HT1080 (cell line): Measurements from ENCODE around the gene VAT1. TPM values are rescaled to one million over a fixed set of nuclear protein-coding genes. Genes with fewer than 3 reads are reported as not detected.
A peak's percentile ranks its signal among the peaks of the same experiment; 100 is the strongest.
"Not testable (repeated sequence)": the region's sequence is repeated elsewhere in the genome, so short reads cannot be mapped to it uniquely, and the experiment has no call there.

Experiments used
- DNase-seq: peaks from one replicate; pipeline ENCODE4 v3.0.0-alpha.2; 2015; ENCODE audit warnings: low read depth
- polyA plus RNA-seq, 2 experiments: library from polyadenylated mRNA; depleted of rRNA; stranded (reverse); fragments of >200 nt; gene quantifications; 2 replicates each; pipeline ENCODE4 v1.2.3, GENCODE V29; 2015
- total RNA-seq: library from RNA; depleted of rRNA; stranded (reverse); fragments of >200 nt; shearing (Covaris generic); gene quantifications from 2 replicates; pipeline ENCODE4 v1.2.3, GENCODE V29; 2014; rRNA removed

VAT1 gene
- 52.6 and 54.0 TPM in 2 replicates for total RNA-seq
- 51.3 and 58.5 TPM in 2 replicates for polyA plus RNA-seq (2015; cell fraction: cytosol; rRNA removed)
- 44.3 and 46.9 TPM in 2 replicates for polyA plus RNA-seq (2015; cell fraction: nucleus; rRNA removed)

DNA sequence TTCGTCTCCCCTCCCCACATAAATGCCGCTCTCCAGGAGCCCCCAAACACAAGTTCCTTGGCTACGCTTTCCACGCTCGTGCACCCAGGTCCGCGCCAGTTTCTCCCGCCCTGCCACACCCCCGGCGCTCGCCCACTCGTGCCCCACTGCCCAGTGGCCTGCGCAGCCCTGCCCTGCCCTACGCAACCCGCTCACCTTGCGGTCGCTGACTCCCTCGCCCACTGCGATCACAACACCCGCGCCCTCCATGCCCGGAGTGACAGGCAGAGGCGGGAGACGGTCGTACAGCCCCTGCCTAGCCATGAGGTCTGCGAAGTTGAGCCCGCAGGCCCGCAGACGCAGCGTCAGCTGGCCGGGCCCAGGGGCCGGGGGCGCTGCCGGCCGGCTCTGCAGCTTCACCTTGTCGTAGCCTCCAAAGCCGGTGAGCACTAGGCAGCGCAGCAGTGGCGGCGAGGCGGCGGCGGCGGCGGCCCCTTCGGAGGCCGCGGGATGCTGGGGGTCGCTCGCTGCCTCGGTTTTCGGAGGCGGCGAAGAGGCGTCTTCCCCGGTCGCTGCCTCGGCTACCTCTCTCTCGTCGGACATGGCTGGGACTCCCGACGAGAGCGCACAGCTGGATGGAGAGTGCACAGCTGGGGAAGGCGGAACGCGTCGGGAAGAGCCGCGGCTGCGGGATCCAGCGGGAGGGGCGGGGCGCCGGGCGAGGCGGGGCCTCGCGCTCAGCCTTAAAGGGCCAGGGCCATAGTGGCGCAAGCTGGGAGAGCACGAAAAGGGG, at the start of gene VAT1:
Gene VAT1, minus strand, starts transcription at position 645 of the 772 bp plus-strand sequence. Its CDS starts 63 bp downstream, at position 582.
- DNase-seq, result peak; percentile 70

DNA sequence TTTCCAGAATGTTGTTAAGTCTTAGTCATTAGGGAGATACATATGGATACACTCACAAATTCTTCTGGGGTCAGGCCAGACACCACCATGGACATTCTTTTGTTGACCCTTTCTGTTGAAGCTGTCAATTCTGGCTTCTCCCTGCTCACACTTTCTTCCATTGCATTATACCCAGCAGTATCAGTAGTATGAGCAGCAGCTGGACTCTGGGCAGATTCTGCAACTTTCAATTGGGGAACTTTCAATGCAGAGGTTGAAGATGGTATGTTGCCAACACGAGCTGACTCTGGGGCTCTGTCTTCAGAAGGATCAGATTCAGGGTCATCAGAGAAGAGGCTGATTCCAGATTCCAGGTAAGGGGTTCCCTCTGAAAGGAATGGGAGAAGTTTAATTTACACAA, 48.7 kb upstream of the VAT1 start:
- DNase-seq, result no peak

DNA sequence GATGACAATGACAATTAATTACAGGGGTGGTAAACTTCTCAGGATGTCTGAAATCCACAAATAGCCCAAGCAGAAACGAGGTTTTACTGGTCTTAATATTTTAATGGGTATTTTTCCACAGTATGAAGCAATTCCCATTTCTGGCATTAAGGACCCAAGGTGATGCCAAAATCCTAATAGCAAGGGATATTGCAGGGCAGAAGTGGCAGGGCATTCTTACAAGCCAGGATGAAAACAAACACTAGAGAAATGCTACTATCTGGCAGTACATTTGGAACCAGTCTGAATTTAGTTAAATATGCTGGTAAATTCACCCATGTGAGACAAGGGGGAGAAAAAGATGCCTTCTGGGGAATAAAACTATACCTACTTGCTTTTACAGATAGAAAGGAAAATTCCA, 48.1 kb upstream of the VAT1 start:
- DNase-seq, result no peak

DNA sequence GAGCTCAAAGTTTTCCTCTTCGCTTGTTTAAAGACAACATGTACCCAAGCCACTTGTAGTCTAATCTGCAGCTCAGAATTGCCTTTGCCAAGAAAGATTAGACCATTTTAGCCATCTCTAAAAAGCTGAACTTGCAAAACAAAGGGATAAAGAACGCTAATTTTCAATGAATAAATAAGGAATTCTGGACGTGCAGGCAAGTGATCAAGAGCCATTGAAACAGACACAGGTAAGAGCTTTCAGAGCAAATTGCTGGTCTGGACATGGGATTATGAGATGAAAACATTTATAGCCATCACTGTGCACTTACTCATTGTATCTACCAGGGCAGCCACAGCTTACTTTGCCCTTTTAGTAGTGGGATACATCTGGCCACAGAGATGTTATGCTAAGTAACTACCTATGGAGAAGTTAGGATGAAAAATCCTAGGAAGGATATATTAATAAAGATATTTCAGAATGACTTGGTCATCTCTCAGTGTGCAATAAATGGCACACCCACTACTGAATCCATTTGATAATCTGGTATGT, 47.2 kb upstream of the VAT1 start:
- DNase-seq, result no peak

DNA sequence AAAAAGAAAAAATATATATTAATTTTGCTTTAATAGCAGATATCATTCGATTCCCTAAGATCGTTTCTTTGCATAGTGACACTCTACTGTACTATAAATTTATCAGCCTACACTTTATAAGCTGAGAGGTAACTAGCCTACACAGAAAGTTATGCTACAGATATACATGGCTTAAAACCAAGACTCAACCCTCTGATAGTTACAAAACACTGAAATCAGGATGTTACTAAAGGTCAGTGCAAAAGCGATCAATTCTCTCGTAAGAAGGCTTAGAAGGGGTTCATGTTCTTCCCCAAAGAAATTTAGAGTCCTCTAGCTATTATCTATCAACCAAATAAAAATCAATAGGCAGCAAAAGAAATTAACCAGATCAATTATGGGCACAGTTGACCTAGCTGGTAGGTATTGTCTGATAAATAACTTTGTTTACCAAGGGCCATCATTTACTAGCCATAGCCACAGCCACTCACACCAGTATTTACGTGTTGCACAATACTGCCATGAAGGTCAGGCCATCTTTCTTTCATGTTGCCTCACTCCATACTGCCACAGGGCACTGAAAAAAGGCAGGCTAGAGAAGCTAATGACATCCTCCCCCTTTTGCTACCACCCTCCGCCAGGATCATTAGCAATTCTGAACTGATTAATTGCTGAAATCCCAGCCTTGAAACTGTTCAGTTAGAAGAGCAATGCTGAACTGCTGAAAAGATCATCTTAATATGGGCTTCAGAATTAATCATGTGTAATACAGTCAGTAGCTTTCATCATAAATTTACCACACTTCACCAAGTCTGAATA, 46.6 kb upstream of the VAT1 start:
- DNase-seq, result no peak

DNA sequence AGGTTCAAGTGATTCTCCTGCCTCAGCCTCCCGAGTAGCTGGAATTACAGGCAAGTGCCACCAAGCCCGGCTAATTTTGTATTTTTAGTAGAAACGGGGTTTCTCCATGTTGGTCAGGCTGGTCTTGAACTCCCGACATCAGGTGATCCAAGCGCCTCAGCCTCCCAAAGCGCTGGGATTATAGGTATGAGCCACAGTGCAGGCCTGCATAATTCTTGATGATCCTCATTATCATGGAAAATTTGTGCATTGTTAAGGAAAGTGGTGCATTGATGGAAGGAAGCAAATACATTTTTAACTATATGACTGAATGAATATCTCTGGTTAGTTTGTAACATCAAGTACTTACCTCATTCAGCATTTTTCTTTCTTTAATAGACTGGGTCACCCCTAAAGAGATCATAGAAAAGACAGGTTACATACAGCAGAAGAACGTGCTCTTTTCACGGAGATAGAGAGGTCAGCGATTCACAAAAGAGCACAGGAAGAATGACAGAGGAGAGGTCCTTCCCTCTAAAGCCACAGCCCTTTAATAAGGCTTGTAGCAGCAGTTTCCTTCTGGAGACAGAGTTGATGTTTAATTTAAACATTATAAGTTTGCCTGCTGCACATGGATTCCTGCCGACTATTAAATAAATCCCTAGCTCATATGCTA, 40.9 kb upstream of the VAT1 start:
- DNase-seq, result no peak

DNA sequence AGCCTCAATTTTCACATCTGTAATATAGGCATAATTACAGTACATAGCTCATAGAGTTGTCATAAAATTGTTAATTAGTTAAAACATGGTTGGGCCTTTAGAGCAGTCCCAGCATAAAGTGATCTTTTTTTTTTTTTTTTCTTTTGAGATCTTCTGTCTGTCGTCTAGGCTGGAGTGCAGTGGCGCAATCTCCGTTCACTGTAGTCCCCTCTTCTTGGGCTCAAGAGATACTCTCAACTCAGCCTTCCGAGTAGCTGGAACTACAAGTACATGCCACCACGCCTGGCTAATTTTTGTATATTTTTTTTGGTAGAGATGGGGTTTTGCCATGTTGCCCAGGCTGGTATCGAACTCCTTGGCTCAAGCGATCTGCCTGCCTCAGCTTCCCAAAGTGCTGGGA, 33.9 kb upstream of the VAT1 start:
- no peak for DNase-seq

DNA sequence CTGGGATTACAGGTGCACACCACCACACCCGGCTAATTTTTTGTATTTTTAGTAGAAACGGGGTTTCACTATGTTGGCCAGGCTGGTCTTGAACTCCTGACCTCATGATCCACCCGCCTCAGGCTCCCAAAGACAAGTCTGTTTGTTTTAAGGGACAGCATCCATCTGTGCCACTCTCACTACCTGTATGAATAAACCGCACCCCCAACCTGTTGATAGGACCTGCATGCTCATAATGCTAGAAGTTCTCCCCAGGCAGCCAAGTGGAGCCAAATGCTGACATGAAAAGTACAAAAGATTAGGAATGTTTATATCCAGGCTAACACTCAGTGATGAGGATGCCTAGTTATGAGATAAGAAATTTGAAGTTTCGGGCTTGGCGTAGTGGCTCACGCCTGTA, 30.8 kb upstream of the VAT1 start:
- DNase-seq, result not testable (repeated sequence)

DNA sequence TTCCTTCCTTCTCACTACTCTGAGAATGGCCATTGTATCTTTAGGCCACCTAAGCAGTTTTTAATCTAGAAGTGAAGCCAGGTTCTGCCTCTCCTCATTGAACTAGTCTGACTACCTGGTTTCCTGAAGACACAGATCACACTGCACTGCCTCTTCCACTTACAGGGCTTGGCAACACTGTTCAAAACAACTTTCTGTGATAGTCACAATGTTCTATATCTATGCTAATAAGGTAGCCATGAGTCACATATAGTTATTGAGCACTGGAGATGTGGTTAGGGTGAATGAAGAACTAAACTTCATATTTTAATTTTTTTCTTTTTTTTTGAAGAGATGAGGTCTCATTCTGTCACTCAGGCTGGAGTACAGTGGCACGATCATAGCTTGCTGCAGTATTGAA, 29.8 kb upstream of the VAT1 start:
- no peak for DNase-seq

DNA sequence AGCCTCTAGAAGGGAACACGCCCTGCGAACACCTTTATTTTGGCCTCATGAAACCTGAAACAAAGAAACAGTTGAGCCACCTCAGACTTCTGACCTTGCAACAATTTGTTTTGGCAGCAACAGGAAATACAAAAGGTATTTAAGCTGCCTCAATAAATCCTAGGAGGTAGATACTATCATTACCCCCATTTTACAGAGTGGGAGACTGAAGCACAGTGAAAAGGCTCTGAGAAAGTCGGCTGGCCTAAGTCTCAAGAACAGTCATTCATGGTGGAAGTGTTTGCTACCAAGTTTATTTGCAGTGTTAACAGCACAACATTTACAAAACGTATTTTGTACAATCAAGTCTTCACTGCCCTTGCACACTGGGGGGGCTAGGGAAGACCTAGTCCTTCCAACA, 21.8 kb upstream of the VAT1 start:
- DNase-seq, result no peak

DNA sequence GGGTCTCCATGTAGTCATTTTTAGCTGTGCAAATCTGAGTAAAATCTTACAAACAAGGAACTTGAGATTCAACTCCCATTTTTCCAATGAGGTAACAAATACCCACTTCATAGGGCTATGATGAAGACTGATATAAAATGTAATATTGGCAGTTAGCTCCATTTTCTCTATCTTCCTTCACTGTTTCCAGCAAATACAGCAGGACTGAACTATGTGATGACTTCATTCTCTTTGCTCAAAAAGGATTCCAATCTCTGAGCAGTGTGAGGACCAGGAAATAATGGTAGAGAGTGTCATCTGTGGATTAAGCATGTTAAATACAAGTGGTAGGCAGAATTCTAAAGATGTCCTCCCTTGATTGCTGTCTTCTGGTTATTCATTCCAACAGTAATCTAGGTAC, 21.1 kb upstream of the VAT1 start:
- no peak for DNase-seq

DNA sequence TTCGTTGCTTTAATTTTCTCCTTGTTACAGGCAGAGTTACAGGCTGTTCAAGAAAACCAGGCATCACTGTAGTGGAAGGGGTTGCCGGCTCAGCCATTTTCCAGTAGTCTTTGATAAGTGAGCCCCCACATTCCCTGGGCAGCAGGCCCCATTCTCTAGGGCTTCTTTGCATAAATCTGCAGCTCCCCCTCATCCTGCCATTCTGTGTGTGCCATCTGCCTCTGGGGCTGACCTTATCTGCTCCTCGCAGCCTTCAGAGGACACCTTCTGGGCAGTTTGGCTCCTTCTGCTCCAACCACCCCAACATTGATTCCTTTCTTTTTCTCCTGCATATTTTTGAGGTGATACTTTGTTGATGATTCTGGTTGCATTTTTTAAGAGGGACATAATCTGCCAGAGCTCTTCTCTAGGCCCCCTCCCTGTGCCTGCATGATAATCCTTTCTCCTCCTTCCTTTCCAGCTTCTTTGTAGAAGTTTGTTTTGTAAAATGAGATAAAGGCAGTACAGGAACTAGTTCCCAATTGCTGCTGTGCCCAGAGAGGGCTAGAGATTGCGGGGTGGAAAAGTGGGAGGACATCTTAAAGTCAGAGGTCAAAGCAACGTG, 19.9 kb upstream of the VAT1 start:
- DNase-seq, result no peak

DNA sequence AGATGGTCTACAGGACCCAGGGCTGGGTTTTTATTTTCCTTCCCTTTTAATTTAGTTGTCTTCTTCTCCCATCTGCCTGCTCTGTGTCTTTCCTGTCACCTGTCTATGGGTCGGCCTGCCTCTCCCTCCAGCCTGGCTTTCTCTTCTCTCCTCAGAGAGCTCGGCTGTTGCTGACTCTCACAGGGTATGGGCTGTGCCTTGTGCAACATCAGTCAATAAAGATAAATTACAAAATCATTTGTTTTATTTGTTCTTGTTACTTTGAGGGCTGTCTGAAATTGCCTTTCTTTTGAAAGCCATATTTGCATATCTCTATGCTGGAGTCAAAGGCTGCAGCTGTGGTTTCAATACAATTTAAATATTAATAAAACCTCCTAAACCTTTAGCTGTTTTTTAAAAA, 18.5 kb upstream of the VAT1 start:
- DNase-seq, result no peak

DNA sequence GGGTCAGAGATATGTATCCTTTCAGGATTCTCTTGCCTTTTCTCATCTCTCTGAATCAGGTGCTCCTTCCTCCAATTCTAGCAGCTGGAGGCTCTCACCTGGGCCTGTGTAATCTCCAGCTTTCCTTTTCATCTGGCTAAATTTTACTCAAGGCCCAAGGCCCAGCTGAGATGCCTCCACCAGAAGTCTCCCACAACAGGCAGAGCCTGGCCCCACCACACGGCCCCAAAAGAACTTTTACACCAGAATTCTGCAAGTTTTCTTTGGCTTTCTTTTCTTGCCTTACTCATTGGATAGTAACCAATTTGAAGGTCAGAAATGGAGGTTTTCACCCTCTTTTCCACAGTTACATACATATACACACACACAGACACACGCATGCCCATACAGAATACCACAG, 17.5 kb upstream of the VAT1 start:
- DNase-seq, result no peak

DNA sequence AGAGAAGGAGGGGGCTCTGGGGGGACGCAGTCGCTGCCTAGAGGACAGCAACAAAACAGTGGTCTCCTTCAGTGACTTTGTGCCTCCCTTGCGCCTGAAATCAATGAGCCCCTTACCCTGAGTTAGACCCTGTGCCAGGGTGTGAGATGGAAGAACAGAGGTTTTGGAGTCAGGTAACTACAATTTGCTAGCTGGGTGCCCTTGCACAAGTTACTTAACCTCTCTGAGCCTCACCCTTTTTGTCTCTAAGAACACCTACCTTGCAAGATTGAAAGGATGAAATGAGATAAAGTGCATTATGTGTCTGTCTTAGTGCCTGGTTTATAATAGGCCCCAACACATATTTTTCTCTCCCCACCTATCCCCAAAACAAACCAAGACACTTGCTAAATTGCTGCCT, 12.7 kb upstream of the VAT1 start:
- no peak for DNase-seq

DNA sequence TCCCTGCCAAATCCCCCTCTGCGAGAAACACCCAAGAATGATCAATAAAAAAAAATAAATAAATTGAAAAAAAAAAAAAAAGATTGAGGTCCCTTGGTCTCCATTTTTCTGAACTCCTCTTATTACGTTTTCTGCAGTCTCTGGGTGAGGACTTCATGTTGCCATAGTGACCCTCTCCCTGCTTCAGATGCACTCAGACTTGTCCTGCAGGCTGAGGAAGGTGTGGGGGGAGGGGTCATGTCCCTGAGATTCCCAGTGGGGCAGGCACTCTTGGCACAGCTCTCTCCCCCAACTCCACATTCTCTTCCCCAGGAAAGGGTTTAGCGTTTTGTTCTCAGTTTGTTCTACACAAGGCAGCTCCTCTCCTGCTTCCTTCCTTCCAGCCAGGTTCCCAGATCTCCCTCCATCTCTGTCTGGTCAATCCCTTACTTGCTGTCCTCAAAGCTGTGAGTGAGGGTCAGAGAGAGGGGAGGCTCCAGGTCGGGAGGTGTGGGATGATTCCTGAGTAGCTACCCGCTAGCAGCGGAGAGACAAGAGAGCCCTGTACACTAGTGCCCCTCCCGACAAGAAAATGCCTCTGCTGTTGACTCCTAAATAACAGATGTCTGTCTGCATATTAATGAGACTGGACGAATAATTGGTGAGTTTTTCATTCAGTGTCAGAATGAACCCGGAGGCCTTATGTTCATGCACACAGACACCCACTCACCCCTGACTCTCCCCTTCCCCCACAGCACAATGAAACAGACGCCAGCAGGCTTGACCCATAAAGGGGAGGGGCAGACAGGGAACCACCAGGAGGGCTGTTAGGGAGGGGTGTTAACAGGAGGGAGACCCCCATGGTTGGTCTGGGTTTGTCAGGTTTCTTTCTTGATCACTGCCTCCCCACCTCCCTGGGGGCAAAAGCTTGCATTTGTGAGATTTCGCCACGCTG, 12.0 kb upstream of the VAT1 start:
- DNase-seq, result no peak

DNA sequence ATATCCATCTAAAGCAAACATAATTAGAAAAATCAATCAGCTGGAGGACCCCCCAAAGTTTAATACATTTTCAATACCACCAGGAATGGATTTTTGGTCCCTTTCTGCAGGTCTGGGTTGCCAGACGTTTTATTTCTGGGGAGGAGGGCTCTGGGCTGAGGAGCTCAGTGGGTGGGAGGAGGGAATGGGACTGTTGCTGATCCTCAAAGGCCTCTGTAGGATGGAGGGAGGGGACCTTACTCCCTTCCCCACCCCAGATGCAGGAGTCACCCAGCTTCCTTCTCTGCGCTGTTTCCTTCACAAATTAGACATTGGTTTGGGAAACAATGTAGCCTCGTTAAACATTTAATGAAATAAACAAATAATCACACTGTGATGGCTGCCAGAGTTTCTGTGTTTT, 9.5 kb upstream of the VAT1 start:
- DNase-seq, result no peak

DNA sequence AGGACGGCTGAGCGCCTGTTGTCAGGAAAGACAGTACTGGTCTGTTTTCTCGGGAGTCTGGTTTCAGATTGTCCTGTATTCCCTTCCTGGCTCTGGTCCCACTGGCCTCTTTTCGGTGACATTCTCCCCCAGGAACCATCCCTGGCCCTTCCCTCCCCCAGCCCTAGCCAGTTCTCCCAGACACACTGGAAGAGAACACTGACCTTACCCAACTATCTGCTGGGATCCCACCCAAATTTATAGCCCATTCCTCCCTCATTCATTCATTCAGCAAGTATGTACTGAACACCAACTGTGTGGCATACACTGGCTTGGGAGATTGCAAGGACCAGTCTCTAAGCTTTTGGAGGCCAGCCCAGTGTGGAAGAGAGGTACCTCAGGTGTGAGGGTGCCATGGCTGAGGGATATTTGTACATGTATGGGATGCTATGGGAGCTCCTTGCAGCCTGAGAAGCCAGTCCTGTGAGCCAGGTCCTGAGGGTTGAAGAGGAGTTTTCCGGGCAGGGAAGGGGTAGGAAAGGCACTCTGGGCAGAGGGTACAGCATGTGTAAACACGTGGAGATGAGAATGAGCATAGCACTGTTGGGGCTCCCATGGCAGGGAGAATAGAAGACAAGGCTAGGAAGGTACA, 8.1 kb upstream of the VAT1 start:
- DNase-seq, result no peak

DNA sequence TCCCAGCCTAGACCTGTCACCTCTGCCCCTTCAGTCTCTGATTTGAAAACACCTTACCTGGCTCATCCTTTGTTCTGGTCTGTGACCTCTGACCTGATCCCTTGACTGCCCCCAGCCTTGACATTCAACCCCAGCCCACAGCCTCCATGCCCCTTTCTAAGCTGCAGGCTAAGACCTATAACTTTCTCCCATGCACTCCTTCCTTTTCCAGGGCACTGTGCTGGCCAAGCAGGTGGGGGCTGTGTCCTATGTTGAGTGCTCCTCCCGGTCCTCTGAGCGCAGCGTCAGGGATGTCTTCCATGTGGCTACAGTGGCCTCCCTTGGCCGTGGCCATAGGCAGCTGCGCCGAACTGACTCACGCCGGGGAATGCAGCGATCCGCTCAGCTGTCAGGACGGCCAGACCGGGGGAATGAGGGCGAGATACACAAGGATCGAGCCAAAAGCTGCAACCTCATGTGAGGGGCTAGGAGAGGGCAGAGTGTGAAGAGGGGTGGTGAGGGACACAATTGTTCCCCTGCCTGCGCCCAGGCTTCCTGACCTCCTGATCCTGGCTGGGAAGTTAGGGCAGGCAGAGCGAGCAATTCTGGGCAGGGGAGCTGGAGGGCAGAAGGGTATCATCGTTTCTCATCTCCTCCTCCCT, 6.2 kb upstream of the VAT1 start:
- no peak for DNase-seq
